Measurements from ENCODE around the gene GPATCH2L. TPM values are rescaled to one million over a fixed set of nuclear protein-coding genes. Genes with fewer than 3 reads are reported as not detected.

The GPATCH2L gene
- total and polyA plus RNA-seq, 2 of the 13 experiments (the other 11 are each of a cell fraction or from before 2014, with no cell fraction given) = 14.4 to 29.0 TPM

- peak; percentile 26; the same call in 1 of the 2 replicates for TF ChIP-seq SAP130 (CRISPR knock-in tag; IDR thresholded peaks at IDR 0.05; ENCODE audit: low read depth)
- no peak for TF ChIP-seq ZNF430 (CRISPR knock-in tag; IDR thresholded peaks at IDR 0.05)
- TF ChIP-seq HMGXB3 (CRISPR knock-in tag; IDR thresholded peaks at IDR 0.05; ENCODE audit: borderline replicate concordance) = 0 out of 2 replicates have a peak, but pooled peaks have one; percentile 34
- 0 out of 2 replicates have a peak, but pooled peaks have one; percentile 47 for TF ChIP-seq HOXA5 (CRISPR knock-in tag; IDR thresholded peaks at IDR 0.05)
- TF ChIP-seq KAT7 (CRISPR knock-in tag; IDR thresholded peaks at IDR 0.05; ENCODE audit: borderline replicate concordance) = no peak
- peak; percentile 96 for TF ChIP-seq MIER2 (CRISPR knock-in tag; IDR thresholded peaks at IDR 0.05)
- no peak for TF ChIP-seq PPARG (CRISPR knock-in tag; conservative IDR thresholded peaks at IDR 0.05)
- TF ChIP-seq AKAP8 (CRISPR knock-in tag; IDR thresholded peaks at IDR 0.05) = no peak
- TF ChIP-seq ZNF644 (CRISPR knock-in tag; IDR thresholded peaks at IDR 0.05; ENCODE audit: low read depth) = 0 out of 2 replicates have a peak, but pooled peaks have one; percentile 31
- TF ChIP-seq ZNF546 (CRISPR knock-in tag; conservative IDR thresholded peaks at IDR 0.05) = no peak
- TF ChIP-seq ZFP37 (CRISPR knock-in tag; IDR thresholded peaks at IDR 0.05; ENCODE audit: borderline replicate concordance) = 0 out of 2 replicates have a peak, but pooled peaks have one; percentile 67
- TF ChIP-seq MLLT10 (CRISPR knock-in tag; IDR thresholded peaks at IDR 0.05) = no peak
- no peak for TF ChIP-seq NFYC (CRISPR knock-in tag; IDR thresholded peaks at IDR 0.05)
- TF ChIP-seq NFAT5 (CRISPR knock-in tag; IDR thresholded peaks at IDR 0.05) = no peak
- peak; percentile 96 for TF ChIP-seq EHMT2 (IDR thresholded peaks at IDR 0.05; ENCODE audit: borderline replicate concordance, low read depth, low read length)
- no peak for TF ChIP-seq ZNF276 (CRISPR knock-in tag; IDR thresholded peaks at IDR 0.05; ENCODE audit: low read depth)
- no peak for TF ChIP-seq ZNF337 (CRISPR knock-in tag; IDR thresholded peaks at IDR 0.05; ENCODE audit: borderline replicate concordance, low read depth)
- no peak for TF ChIP-seq POGZ (CRISPR knock-in tag; IDR thresholded peaks at IDR 0.05)
- TF ChIP-seq ZNF569 (CRISPR knock-in tag; IDR thresholded peaks at IDR 0.05; ENCODE audit: borderline replicate concordance) = no peak
- 0 out of 2 replicates have a peak, but pooled peaks have one; percentile 24 for TF ChIP-seq MEIS2 (CRISPR knock-in tag; IDR thresholded peaks at IDR 0.05)
- no peak for TF ChIP-seq FOSL2 (CRISPR knock-in tag; IDR thresholded peaks at IDR 0.05)
Observed at GRCh38 chr14:76133103-76133502, 18.6 kb upstream of the GPATCH2L start (continued).
